Activated CD4-positive, alpha-beta memory T cell treated with anti-CD3 and anti-CD28 coated beads for 36 hours (primary cell): ENCODE results near the gene TKT. TPM values are rescaled to one million over a fixed set of nuclear protein-coding genes. Genes with fewer than 3 reads are reported as not detected.
"Not testable (repeated sequence)": the region's sequence is repeated elsewhere in the genome, so short reads cannot be mapped to it uniquely, and the experiment has no call there.

Experiments used
- CTCF ChIA-PET: fragments of 350-600 bp; sonication (Branson Sonifier 250); formaldehyde crosslinking; loops from one replicate; lab custom pipeline; 2021; ENCODE audit warnings: antibody characterized with exemption, inconsistent platforms; lab: Charles Lee
- POLR2A ChIA-PET: fragments of 350-600 bp; sonication (Branson Sonifier 250); formaldehyde crosslinking; loops from one replicate; lab custom pipeline; 2021; ENCODE audit warnings: antibody characterized with exemption; lab: Charles Lee
- DNase-seq: peaks from one replicate; pipeline ENCODE4 v3.0.0-alpha.2; 2020
- H3K27ac Mint-ChIP-seq: one replicate; pipeline ENCODE4 v1.8.0; 2021; ENCODE audit warnings: mixed read lengths
- H3K27me3 Mint-ChIP-seq: one replicate; pipeline ENCODE4 v1.8.0; 2021; ENCODE audit warnings: mixed read lengths
- H3K36me3 Mint-ChIP-seq: one replicate; pipeline ENCODE4 v1.8.0; 2021; ENCODE audit warnings: mixed read lengths
- H3K4me1 Mint-ChIP-seq: one replicate; pipeline ENCODE4 v1.8.0; 2021; ENCODE audit warnings: low read depth, mixed read lengths
- H3K4me3 Mint-ChIP-seq: one replicate; pipeline ENCODE4 v1.8.0; 2021; ENCODE audit warnings: mild to moderate bottlenecking, mixed read lengths
- H3K9me3 Mint-ChIP-seq: one replicate; pipeline ENCODE4 v1.8.0; 2021; ENCODE audit warnings: mixed read lengths
- intact Hi-C: fragments of 100-400 bp; cut with micrococcal nuclease; formaldehyde crosslinking; loops from one replicate; pipeline ENCODE4 v1.15.1; 2023
- total RNA-seq, 2 experiments: library from RNA; stranded (reverse); gene quantifications; one replicate each; pipeline ENCODE4 v1.2.3, GENCODE V29; 2021

TKT gene
- total RNA-seq, 2 experiments from 2014 or later = 252 to 254 TPM

GRCh38 chr3:53278667-53279066, 22.8 kb upstream of the TKT start:
- CTCF ChIA-PET = no interaction called here

GRCh38 chr3:53274938-53275605, 19.2 kb upstream of the TKT start:
- no peak for DNase-seq
- H3K27me3 Mint-ChIP-seq = no peaks in the 10 kb centered on the region
- CTCF ChIA-PET = interaction anchor here (0.9 to 1.6 kb wide), 2 partner anchors 11 to 79 kb away, joined by 3 to 5 read pairs; no protein-coding TSS in a partner anchor
- H3K4me3 Mint-ChIP-seq = no peak overlapping the region
- H3K4me1 Mint-ChIP-seq = peaks cover 4% of the 10 kb centered on the region
- intact Hi-C loops = no loop called here
- no peak overlapping the region for H3K27ac Mint-ChIP-seq
- POLR2A ChIA-PET = no interaction called here
- no peaks in the 10 kb centered on the region for H3K36me3 Mint-ChIP-seq
- H3K9me3 Mint-ChIP-seq = no peaks in the 10 kb centered on the region

More at GRCh38 chr3:53278667-53279066, 22.8 kb upstream of the TKT start:
- Mint-ChIP-seq H3K9me3 (no peaks in the 10 kb centered on the region), H3K36me3 (peaks cover 4% of the 10 kb centered on the region), H3K4me3 (no peak overlapping the region), H3K4me1 (peaks cover 3% of the 10 kb centered on the region), H3K27me3 (no peaks in the 10 kb centered on the region), H3K27ac (no peak overlapping the region)
- DNase-seq = no peak
- POLR2A ChIA-PET = no interaction called here
- intact Hi-C loops = no loop called here

GRCh38 chr3:53273146-53273670, 17.4 kb upstream of the TKT start:
- H3K9me3 Mint-ChIP-seq = no peaks in the 10 kb centered on the region
- ChIA-PET POLR2A (no interaction called here), CTCF (no interaction called here)
- H3K4me1 Mint-ChIP-seq = peaks cover 4% of the 10 kb centered on the region
- H3K27ac Mint-ChIP-seq = no peak overlapping the region
- no peak for DNase-seq
- no peaks in the 10 kb centered on the region for H3K27me3 Mint-ChIP-seq
- H3K4me3 Mint-ChIP-seq = no peak overlapping the region
- intact Hi-C loops = no loop called here
- H3K36me3 Mint-ChIP-seq = no peaks in the 10 kb centered on the region

GRCh38 chr3:53269888-53270880, 14.4 kb upstream of the TKT start:
- intact Hi-C loops = no loop called here

GRCh38 chr3:53269193-53269592, 13.4 kb upstream of the TKT start:
- H3K27me3 Mint-ChIP-seq, CTCF ChIA-PET, H3K4me3 Mint-ChIP-seq, intact Hi-C loops, H3K4me1 Mint-ChIP-seq, DNase-seq, POLR2A ChIA-PET, H3K9me3 Mint-ChIP-seq, H3K36me3 Mint-ChIP-seq, H3K27ac Mint-ChIP-seq: not testable (repeated sequence)

More at GRCh38 chr3:53269888-53270880, 14.4 kb upstream of the TKT start:
- ChIA-PET POLR2A (interaction anchor here (1.2 kb wide), 1 partner anchor 16 kb away, joined by 3 read pairs; no protein-coding TSS in a partner anchor), CTCF (interaction anchor here (0.6 kb wide), 1 partner anchor 50 kb away, joined by 4 read pairs; no protein-coding TSS in a partner anchor)
- peaks cover 3% of the 10 kb centered on the region for H3K27me3 Mint-ChIP-seq
- H3K4me1 Mint-ChIP-seq = peaks cover 3% of the 10 kb centered on the region
- H3K27ac Mint-ChIP-seq = no peak overlapping the region
- H3K4me3 Mint-ChIP-seq = no peak overlapping the region
- DNase-seq = peak; percentile 31
- no peaks in the 10 kb centered on the region for H3K9me3 Mint-ChIP-seq
- H3K36me3 Mint-ChIP-seq = no peaks in the 10 kb centered on the region

GRCh38 chr3:53267766-53268165, 11.9 kb upstream of the TKT start:
- no peak overlapping the region for H3K27ac Mint-ChIP-seq
- peaks cover 2% of the 10 kb centered on the region for H3K4me1 Mint-ChIP-seq
- H3K27me3 Mint-ChIP-seq = peaks cover 3% of the 10 kb centered on the region
- no peaks in the 10 kb centered on the region for H3K36me3 Mint-ChIP-seq
- H3K9me3 Mint-ChIP-seq = no peaks in the 10 kb centered on the region
- ChIA-PET CTCF (no interaction called here), POLR2A (no interaction called here)
- DNase-seq = no peak
- no peak overlapping the region for H3K4me3 Mint-ChIP-seq
- intact Hi-C loops = no loop called here

GRCh38 chr3:53264718-53265117, 8.9 kb upstream of the TKT start:
- no peaks in the 10 kb centered on the region for H3K36me3 Mint-ChIP-seq
- POLR2A ChIA-PET = no interaction called here
- intact Hi-C loops = no loop called here
- no peak for DNase-seq
- H3K9me3 Mint-ChIP-seq = no peaks in the 10 kb centered on the region
- H3K27me3 Mint-ChIP-seq = peaks cover 3% of the 10 kb centered on the region
- CTCF ChIA-PET = no interaction called here
- no peak overlapping the region for H3K27ac Mint-ChIP-seq
- no peaks in the 10 kb centered on the region for H3K4me1 Mint-ChIP-seq
- no peak overlapping the region for H3K4me3 Mint-ChIP-seq

- Mint-ChIP-seq H3K27ac (no peak overlapping the region), H3K36me3 (no peaks in the 10 kb centered on the region), H3K27me3 (peaks cover 3% of the 10 kb centered on the region), H3K9me3 (no peaks in the 10 kb centered on the region), H3K4me1 (no peaks in the 10 kb centered on the region), H3K4me3 (no peak overlapping the region)
- no peak for DNase-seq
- CTCF ChIA-PET = no interaction called here
- intact Hi-C loops = no loop called here
- POLR2A ChIA-PET = no interaction called here
Measured at GRCh38 chr3:53263907-53264306, 8.1 kb upstream of the TKT start.

DNA sequence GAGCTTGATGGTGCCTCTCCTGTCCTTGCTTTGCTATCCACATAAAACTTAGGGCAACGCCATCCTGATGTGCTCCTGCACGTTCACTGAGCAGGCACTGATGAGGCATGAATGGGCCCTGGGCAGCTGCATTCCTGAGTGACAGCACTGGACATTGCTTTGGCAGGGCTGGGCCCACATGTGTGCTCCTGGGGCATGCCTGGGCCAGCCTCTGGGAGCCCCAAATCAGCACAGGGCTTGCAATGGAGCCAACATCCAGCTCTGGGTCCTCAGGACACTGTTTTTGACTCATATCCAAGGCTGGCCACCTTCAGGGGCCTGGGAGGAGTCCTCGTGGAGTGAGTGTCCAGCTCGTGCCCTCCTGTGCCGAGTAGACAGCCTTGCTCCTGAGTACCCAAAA, 5.9 kb upstream of the TKT start:
- no peak overlapping the region for H3K27ac Mint-ChIP-seq
- H3K27me3 Mint-ChIP-seq = peaks cover 3% of the 10 kb centered on the region
- no peaks in the 10 kb centered on the region for H3K4me1 Mint-ChIP-seq
- CTCF ChIA-PET = interaction anchor here (0.5 kb wide), 1 partner anchor 42 kb away, joined by 4 read pairs; no protein-coding TSS in a partner anchor
- H3K36me3 Mint-ChIP-seq = no peaks in the 10 kb centered on the region
- no peaks in the 10 kb centered on the region for H3K9me3 Mint-ChIP-seq
- DNase-seq = no peak
- no peak overlapping the region for H3K4me3 Mint-ChIP-seq
- intact Hi-C loops = no loop called here
- POLR2A ChIA-PET = no interaction called here

GRCh38 chr3:53260286-53260785, 4.5 kb upstream of the TKT start:
- Mint-ChIP-seq H3K4me3 (no peak overlapping the region), H3K4me1 (no peaks in the 10 kb centered on the region), H3K27me3 (no peaks in the 10 kb centered on the region), H3K27ac (no peak overlapping the region), H3K36me3 (no peaks in the 10 kb centered on the region), H3K9me3 (no peaks in the 10 kb centered on the region)
- intact Hi-C loops = no loop called here
- POLR2A ChIA-PET = no interaction called here
- CTCF ChIA-PET = no interaction called here
- no peak for DNase-seq

- H3K27me3 Mint-ChIP-seq = no peaks in the 10 kb centered on the region
- DNase-seq = no peak
- H3K9me3 Mint-ChIP-seq = no peaks in the 10 kb centered on the region
- H3K27ac Mint-ChIP-seq = no peak overlapping the region
- no peak overlapping the region for H3K4me3 Mint-ChIP-seq
- intact Hi-C loops = loop anchor here (5.0 to 10.0 kb wide), 4 partner anchors 97 to 365 kb away; partner anchors contain the start of genes PRKCD, RFT1 and STIMATE
- ChIA-PET POLR2A (no interaction called here), CTCF (no interaction called here)
- H3K36me3 Mint-ChIP-seq = peaks cover 3% of the 10 kb centered on the region
- no peaks in the 10 kb centered on the region for H3K4me1 Mint-ChIP-seq
Measured at GRCh38 chr3:53259427-53260259, 3.8 kb upstream of the TKT start.
